HL-60 (cell line): Measurements from ENCODE around the gene SYNM.

Experiments
- DNase-seq, 2 experiments: peaks; one replicate each; pipeline ENCODE4 v3.0.0-alpha.2; 2010 to 2020; ENCODE audit warnings: low read depth in 1 of 2, low spot score in 1 of 2
- H3K27ac ChIP-seq: fragments of 250-450 bp; sonication (Bioruptor Pico); replicated peaks from 2 replicates; pipeline ENCODE4 v1.5.1; 2020; ENCODE audit warnings: mild to moderate bottlenecking, moderate library complexity
- H3K27me3 ChIP-seq: fragments of 250-450 bp; sonication (Bioruptor Pico); 2 replicates; pipeline ENCODE4 v1.5.1; 2021; ENCODE audit warnings: mild to moderate bottlenecking, moderate library complexity; ENCODE audit not compliant: insufficient read depth, poor library complexity, severe bottlenecking
- H3K4me3 ChIP-seq: replicated peaks from 2 replicates; pipeline ENCODE4 v1.5.1; 2011; ENCODE audit warnings: mild to moderate bottlenecking, control low read depth, low read length; ENCODE audit not compliant: insufficient read depth
- GABPA ChIP-seq: IDR thresholded peaks from 2 replicates; pipeline ENCODE4 v1.6.1; 2012; ENCODE audit warnings: low read depth
- POLR2AphosphoS5 ChIP-seq: IDR thresholded peaks from 2 replicates; pipeline ENCODE4 v1.6.1; 2012; ENCODE audit warnings: low read depth
- SPI1 ChIP-seq: IDR thresholded peaks from 2 replicates; pipeline ENCODE4 v1.6.1; 2012; ENCODE audit warnings: low read depth, mild to moderate bottlenecking, borderline replicate concordance
- TF ChIP-seq, protein P1 (sequence below): IDR thresholded peaks from one replicate; pipeline ENCODE4 v1.5.1; 2011; ENCODE audit warnings: low read length, control low read depth, inconsistent platforms; ENCODE audit not compliant: insufficient read depth
- TF ChIP-seq, protein P2 (sequence below): IDR thresholded peaks from 2 replicates; pipeline ENCODE4 v1.6.1; 2012; ENCODE audit warnings: low read depth; ENCODE audit not compliant: insufficient replicate concordance

The SYNM gene

DNA sequence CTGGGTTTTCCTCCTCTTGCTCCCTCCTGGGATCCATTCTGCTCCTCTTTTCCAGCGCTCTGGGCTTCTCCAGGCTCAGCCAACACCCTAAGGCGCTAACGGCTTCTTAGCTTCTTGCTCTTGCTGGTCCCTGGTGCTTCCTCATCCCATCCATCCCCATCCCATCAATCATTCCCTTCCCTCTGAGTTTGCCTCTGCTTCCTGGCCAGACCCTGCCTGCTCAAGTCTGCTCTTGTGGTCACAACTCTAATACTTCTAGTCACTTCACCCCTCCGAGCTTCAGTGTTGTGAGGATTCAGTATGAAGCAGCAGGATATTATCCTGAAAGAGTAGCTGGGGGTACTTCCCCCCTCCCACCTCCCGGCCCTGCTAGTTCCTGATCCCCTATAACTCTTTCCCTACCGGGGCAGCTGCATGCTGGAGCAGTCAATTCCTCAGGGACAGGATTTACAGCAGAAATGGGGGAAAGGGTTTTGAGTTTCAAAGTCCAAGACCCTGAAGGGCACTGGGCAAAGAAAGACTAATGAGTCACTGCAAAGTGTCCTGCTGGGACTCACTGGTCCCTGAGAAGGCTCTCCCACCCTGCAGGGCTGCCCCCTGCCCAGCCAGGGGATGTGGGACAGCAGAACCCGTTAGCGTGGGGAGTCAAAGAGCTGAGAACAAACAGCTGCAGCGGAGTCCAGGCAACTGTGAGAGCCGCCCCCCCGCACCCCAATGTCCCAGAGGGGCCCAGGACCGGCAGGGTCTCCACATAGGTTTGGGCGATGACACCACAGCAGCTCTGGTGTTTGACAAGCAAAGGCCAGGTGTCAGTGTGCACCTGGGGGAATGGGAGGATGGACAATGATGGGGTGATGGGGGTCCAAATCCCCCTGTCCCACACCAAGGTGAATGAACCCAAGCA, 2.3 kb upstream of the SYNM start:
- H3K27me3 ChIP-seq: peaks cover 45% of the 10 kb centered on the region

DNA sequence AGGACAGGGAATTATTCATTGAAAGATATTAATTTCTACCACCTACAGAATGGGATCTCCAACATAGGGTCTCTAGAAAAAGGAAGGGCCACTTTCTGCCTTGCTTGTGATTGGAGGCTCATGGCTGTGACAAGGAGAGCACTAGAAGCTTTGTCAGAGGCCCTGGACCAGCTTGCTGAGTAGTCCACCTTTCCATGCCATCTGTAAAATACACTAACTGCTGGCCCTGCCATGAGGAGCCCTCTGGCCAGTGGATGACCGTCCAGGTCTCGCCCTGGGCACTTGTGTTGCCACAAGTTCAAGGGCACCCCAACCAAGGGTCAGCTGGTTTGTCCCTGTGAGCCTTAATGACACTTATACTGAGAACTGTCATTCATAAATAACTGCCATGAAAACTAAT, 1.6 kb upstream of the SYNM start:
- Histone ChIP-seq H3K27ac (no peak overlapping the region), H3K4me3 (no peak overlapping the region), H3K27me3 (peaks cover 45% of the 10 kb centered on the region)
- TF ChIP-seq SPI1: no peak
- no peak for TF ChIP-seq GABPA
- TF ChIP-seq, protein P1, sequence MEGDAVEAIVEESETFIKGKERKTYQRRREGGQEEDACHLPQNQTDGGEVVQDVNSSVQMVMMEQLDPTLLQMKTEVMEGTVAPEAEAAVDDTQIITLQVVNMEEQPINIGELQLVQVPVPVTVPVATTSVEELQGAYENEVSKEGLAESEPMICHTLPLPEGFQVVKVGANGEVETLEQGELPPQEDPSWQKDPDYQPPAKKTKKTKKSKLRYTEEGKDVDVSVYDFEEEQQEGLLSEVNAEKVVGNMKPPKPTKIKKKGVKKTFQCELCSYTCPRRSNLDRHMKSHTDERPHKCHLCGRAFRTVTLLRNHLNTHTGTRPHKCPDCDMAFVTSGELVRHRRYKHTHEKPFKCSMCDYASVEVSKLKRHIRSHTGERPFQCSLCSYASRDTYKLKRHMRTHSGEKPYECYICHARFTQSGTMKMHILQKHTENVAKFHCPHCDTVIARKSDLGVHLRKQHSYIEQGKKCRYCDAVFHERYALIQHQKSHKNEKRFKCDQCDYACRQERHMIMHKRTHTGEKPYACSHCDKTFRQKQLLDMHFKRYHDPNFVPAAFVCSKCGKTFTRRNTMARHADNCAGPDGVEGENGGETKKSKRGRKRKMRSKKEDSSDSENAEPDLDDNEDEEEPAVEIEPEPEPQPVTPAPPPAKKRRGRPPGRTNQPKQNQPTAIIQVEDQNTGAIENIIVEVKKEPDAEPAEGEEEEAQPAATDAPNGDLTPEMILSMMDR: no peak
- DNase-seq: no peak

More for the DNA sequence above, 2.3 kb upstream of the SYNM start:
- no peak for DNase-seq
- Histone ChIP-seq H3K4me3 (no peak overlapping the region), H3K27ac (no peak overlapping the region)
- TF ChIP-seq, protein P2, sequence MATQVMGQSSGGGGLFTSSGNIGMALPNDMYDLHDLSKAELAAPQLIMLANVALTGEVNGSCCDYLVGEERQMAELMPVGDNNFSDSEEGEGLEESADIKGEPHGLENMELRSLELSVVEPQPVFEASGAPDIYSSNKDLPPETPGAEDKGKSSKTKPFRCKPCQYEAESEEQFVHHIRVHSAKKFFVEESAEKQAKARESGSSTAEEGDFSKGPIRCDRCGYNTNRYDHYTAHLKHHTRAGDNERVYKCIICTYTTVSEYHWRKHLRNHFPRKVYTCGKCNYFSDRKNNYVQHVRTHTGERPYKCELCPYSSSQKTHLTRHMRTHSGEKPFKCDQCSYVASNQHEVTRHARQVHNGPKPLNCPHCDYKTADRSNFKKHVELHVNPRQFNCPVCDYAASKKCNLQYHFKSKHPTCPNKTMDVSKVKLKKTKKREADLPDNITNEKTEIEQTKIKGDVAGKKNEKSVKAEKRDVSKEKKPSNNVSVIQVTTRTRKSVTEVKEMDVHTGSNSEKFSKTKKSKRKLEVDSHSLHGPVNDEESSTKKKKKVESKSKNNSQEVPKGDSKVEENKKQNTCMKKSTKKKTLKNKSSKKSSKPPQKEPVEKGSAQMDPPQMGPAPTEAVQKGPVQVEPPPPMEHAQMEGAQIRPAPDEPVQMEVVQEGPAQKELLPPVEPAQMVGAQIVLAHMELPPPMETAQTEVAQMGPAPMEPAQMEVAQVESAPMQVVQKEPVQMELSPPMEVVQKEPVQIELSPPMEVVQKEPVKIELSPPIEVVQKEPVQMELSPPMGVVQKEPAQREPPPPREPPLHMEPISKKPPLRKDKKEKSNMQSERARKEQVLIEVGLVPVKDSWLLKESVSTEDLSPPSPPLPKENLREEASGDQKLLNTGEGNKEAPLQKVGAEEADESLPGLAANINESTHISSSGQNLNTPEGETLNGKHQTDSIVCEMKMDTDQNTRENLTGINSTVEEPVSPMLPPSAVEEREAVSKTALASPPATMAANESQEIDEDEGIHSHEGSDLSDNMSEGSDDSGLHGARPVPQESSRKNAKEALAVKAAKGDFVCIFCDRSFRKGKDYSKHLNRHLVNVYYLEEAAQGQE: no peak
- TF ChIP-seq GABPA (no peak), POLR2AphosphoS5 (no peak), SPI1 (no peak)
- TF ChIP-seq, protein P1: no peak

DNA sequence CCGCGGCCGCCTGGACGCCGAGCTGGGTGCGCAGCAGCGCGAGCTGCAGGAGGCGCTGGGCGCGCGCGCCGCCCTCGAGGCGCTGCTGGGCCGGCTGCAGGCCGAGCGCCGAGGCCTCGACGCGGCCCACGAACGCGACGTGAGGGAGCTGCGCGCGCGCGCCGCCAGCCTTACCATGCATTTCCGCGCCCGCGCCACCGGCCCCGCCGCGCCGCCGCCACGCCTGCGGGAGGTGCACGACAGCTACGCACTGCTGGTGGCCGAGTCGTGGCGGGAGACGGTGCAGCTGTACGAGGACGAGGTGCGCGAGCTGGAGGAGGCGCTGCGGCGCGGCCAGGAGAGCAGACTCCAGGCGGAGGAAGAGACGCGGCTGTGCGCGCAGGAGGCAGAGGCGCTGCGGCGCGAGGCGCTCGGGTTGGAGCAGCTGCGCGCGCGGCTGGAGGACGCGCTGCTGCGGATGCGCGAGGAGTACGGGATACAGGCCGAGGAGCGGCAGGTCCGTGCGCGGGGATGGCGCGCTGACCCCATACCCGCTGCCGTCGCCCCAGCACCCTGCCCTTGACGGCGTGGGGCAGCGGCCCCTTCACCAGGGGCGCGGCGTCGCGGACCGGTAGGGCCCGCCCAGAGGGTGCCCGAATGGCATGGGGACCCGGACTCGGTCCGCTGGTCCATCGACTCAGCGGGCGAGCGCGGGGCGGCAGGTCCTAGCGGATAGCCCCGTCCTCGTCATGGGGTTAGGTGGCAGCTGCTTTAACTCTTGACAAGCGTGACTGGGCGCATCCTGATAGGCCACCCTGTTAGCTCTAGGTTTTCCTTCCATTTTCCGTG, 848 bp downstream of the SYNM start:
- TF ChIP-seq, protein P2: no peak
- TF ChIP-seq POLR2AphosphoS5: no peak
- no peak for TF ChIP-seq SPI1
- H3K27ac ChIP-seq: no peak overlapping the region
- peak; percentile 21 to 62 for DNase-seq
- no peak overlapping the region; the same call in 1 of the 2 replicates for H3K4me3 ChIP-seq
- peaks cover 38% of the 10 kb centered on the region for H3K27me3 ChIP-seq
